HG03095 (cell line): ENCODE data around the gene ACTR5.
"Not testable (repeated sequence)": the region's sequence is repeated elsewhere in the genome, so short reads cannot be mapped to it uniquely, and the experiment has no call there.

Experiments
- ATAC-seq: cut with Tn5 transposase; IDR thresholded peaks from one replicate; pipeline ENCODE4 v1.9.1; 2021; ENCODE audit warnings: moderate library complexity; ENCODE audit not compliant: unreplicated experiment

The ACTR5 gene

DNA sequence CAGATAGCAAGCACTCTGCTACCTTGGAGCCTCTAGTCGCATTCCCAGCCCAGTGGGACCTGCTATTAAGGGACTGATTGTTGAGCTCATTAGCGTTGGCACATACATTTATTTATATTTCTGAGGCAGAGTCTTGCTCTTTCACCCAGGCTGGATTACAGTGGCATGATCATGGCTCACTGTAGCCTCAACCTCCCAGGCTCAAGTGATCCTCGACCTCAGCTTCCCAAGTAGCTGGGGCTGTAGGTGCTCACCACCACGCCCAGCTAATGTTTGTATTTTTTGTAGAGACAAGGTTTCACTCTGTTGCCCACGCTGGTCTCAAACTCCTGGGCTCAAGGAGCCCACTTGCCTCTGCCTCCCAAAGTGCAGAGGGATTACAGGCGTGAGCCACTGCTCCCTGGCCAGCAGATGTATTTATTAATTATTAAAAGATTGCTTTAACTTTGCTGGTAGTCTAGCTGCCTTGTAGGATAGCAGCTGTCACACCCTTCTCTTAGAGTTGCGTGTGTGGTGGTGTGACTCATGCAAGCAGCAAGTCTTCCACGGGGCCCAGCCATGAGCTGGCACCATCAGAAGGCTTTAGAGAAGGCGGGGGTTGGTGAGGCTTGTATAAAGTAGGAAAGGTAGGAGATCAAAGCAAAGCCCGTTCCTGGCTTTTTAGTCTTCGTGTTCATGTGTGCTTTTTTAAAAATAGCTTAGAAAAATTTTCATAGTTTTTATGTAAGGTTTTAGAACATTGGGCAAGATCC is 16.5 kb downstream of the ACTR5 start:
- ATAC-seq, result no peak

DNA sequence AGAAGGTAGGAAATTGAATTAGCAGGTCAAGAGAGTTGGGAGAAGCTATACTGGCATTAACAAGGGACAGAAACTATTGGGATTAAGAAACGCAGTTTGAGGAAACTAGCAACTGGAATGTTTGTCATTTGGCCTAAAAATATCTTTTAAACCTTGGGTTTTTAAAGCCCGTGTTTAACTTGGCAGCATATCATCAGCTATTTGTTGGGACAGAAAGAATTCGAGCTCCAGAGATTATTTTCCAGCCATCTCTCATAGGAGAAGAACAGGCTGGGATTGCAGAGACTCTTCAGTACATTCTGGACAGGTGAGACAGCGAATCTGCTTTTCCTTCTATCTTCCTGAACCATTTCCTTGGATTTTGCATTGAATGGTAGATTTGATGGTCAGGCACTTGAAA is 17.8 kb downstream of the ACTR5 start:
- no peak for ATAC-seq

DNA sequence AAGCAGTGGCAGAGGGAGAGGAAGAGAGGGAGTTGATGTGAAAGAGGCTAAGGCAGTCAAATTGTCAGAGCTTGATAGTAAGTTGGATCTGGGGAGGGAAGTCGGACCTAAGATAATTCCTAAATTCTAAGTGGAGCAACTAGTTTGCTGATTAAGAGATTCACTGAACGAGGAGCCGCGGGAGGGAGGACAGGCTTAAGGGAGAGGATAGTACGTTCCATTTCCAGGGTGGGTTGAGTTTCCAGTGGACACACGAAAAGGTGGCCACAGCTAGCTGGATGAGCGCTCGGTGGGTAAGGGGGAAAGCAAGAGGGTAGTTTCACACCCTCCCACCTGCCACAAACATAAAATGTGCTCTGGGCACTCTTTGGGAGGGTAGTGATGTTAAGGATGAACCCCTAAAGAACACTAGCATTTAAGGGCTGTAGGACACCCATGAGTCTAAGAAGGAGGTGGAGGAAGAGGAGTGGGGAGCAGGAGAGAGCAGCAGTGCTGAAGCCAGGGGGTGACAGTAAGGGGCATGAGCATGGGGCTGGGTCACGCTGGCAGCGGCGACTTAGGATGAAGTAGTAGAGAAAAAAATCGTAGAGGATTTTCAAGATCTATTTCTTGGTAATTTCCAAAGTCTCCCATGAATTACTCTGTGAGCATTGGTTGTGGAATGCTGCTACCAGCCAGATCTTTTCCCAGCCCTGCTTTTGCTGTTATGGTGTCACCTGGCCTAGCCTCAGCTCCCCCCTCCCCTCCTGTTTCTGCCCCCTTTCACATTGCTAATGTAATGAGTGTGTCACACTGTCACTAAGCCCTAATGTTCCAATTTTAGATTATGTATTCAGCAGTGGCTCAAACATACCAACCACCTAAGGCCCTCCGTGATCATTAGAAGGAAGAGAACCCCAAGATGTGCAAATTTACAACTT is 21.4 kb downstream of the ACTR5 start:
- ATAC-seq, result no peak

DNA sequence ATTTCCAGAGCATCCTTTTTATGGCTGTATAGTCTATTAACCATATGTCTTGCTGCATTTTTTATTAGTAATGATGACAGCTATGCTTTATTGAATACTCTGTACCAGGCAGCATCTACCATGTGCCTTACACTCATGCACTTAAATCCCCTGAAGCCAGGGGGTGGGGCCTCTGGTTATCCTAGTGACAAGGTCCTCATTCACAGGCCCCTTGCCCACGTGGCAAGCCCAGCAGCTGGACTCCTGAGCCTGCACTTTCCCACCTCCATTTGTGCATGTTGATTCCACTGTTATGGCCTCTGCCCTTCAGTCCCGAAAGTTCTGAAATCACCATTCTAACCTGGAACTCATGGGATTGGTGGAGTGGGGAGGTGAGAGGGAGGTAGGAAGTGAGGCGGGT is 22.3 kb downstream of the ACTR5 start:
- ATAC-seq, result no peak

DNA sequence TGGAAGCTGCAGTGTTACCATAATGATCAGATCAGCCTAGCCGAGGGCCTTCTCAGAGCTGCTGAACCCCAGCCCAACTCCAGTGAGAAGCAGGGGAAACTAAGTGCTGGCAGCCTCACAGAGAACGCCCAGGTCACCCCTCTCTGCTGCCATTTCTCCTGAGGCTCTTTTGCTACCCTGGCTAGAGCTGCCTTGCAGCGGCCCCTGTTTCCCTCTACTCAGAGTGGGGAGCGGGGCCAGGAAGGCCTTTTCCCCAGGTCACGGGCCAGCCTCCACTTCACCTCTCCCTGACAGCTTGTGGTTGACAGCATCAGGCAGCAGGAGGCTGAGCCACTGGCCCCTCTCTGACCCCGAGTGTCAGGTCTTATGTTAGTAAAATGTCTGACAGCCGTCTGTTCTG is 22.7 kb downstream of the ACTR5 start:
- no peak for ATAC-seq

DNA sequence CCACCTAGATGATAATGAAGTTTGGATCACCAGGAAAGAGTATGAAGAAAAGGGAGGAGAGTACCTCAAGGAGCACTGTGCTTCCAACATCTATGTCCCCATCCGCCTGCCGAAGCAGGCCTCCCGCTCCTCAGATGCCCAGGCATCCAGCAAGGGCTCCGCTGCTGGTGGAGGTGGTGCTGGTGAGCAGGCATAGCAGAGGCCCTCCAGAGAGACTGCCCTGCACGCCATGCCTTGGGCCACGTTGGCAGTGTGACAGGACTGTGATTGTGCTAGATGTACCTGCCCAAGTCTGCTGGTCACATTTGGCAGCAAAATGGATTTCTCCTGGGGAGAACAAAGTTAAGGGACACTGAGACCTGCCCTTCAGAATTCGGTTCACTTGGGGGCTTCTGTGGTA is 23.4 kb downstream of the ACTR5 start:
- no peak for ATAC-seq

DNA sequence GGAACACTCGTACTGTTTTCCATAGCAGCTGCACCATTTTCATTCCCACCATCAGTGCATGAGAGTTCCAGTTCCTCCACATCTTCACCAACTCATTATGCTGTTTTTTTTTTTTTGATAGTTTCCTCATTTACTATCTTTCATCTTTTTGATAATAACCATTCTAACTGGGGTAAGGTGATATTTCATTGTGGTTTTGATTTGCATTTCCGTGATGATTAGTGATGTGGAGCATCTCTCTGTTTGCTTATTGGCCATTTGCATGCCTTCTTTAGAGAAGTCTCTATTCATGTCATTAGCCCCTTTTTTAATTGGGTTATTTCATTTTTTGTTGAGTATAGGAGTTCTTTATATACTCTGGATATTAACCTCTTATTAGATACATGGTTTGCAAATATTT is 25.9 kb downstream of the ACTR5 start:
- no peak for ATAC-seq

DNA sequence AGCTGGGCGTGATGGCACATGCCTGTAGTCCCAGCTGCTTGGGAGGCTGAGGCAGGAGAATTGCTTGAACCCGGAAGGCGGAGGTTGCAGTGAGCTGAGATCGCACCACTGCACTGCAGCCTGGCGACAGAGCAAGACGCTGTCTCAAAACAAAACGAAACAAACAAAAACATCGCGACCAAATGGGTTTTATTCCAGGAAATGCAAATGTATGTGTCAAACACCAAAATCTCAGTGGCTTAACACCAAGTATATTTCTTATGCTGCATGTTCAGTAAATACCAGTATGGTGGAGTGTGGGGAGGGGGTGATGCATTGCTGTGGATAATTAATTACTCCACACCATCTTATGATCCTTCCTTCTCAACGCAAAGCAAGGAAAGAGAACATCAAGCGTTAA is 28.1 kb downstream of the ACTR5 start:
- no peak for ATAC-seq

DNA sequence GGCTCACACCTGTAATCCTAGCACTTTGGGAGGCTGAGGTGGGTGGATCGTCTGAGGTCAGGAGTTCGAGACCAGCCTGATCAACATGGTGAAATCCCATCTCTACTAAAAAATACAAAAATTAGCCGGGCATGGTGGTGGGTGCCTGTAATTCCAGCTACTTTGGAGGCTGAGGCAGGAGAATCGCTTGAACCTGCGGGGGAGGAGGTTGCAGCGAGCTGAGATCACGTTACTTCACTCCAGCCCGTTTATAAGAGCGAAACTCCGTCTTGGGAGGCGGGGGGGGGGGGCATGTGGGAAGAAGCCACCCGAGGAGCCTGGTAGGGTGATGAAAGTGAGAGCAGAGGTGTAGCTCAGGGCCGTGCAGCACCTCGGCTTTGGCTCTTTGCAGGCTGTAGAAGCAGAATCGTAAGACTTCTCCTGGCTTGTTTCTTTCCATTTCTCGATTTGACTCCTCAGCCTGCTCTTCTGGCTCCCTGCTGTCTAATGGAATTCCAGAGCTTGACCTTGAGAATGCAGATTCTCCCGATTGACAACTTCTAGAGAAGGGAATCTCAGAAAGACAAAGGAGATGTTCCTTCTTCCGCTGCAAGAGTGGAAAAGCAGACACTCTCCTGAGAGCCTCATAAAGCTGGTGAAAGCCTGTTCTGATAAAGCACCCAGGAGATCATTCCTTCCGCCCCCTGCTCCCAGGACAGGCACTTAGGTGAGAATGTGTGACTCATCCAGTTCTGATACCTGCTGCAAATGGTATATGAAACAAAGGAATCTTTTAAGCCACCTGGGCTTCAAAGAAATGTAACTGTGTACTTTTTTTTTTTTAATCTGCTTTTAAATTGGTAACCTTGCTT is 31.2 kb downstream of the ACTR5 start:
- no peak for ATAC-seq

DNA sequence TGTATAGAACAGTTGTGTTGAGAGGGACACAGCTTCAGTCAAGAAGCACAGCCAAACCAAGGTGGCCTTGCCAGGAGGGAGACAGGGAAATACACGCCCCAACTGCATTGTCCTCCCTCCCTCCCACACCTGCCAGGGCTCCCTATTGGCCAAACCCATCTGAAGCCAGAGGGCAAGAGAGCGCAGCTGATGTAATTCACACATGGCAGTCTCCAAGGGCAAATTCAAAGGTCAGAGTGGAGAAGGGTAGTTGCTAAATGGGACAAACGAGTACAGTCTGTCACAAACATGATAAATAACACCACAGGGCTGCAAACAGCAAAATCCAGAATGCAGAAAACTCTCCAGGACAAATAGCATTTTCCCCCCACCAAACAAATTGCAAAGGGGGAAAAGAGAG is 34.0 kb downstream of the ACTR5 start:
- no peak for ATAC-seq

DNA sequence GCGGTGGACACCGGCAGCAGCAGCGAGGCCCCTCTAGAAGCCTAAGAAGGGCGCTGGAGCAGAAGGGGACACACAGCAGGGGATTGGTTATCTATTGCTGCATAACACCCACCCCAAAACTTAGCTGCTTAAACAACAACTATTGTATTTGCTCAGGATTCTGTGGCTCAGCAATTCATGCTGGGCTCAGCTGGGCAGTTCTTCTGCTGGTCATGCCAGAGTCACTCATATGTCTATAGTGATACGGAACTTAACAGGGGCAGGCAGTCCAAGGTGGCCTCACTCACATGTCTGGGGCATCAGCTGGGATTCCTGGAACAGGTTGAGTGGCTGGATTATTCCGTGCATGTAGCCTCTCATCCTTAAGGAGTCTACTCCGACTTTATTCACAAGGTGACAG is 39.6 kb downstream of the ACTR5 start:
- ATAC-seq, result no peak

DNA sequence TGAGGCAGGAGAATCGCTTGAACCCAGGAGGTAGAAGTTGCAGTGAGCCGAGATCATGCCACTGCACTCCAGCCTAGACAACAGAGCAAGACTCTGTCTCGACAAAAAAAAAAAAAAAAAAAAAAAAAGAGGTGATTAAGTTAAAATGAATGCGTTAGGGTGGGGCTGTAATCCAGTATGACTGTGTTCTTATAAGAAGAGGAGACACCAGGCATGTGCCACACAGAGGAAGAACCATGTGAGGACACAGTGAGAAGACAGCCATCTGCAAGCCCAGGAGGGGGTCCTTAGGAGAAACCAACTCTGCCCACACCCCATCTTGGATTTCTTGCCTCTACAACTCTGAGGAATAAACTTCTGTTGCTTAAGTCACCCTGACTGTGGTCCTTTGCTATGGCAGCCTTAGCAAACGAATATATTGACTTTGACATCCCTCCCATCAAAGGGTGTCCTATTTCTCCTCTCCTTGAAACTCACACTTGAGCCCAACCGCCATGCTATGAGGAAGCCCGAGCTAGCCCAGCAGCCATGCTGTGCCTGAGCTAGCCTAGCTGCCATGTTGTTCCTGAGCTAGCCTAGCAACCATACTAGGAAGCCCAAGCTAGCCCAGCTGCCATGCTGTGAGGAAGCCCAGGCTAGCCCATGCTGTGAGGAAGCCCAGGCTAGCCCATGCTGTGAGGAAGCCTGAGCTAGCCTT is 41.4 kb downstream of the ACTR5 start:
- no peak for ATAC-seq

DNA sequence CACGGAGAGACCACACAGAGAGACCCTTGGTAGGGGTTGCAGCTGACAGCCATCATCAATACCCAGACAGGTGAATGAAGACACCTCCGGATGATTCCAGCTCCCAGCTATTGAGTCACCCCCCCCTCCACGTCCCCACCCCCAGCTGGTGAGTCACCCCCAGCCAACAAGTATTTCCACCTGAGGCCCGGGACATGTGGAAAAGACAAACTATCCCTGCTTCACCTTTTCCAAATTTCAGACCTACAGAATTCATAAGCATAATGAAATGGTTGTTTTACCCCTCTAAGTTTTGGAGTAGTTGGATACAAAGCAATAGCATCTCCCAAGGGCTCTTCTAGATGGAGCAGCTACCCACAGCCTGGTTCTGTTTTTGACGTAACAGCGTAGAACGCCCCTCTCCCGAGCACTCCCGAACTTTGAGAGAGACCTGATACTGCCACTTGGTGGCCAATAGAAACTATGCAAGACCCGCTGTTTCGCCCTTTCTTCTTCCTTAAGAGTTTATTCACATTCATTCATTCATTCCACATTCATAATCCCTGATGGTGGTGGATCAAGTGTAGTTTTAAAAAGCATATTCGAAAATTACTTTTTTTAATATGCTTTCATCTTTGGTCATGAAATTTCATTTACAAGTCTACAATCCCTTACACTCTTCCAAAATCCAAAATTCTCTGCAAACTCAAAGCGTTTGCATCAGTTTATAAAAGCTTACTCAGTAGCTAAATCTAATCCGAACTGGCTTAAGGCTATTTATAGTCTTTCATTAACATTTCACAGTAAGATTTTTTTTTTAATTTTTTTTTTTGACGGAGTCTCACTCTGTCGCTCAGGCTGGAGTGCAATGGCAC is 42.2 kb downstream of the ACTR5 start:
- no peak for ATAC-seq

DNA sequence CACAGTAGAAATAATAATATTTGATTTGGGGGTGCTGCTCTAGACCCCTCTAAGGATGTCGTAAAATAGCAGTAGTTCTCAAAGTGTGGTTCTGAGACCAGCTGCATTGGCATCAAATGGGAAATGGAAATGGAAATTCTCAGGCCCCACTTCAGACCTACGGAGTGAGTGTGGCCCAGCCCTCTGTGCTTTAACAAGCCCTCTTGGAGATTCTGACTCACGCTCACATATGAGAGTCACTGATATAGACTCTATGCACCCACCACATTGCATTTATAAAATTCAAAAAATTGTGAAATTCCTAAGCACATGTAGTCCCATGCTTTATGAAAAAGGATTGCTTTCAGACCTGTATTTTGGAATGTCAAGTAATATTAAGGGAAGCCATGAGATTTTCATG is 43.0 kb downstream of the ACTR5 start:
- no peak for ATAC-seq

DNA sequence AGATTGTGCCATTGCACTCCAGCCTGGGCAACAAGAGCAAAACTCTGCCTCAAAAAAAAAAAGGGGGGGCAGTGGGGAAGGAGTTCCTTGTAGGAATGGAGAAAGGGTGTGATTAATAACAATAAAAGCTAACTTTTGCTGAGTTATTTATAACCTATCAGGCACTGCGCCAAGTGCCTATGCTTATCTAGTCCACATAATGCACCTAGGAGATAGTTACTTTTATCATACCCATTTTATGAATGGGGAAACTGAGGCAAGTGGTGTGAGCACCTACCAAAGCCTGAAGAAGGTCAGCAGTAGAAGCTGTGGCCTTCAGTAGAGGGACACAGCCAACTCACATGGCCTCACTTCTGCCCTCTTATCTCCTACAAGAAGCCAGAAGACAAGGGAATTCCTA is 43.7 kb downstream of the ACTR5 start:
- no peak for ATAC-seq

DNA sequence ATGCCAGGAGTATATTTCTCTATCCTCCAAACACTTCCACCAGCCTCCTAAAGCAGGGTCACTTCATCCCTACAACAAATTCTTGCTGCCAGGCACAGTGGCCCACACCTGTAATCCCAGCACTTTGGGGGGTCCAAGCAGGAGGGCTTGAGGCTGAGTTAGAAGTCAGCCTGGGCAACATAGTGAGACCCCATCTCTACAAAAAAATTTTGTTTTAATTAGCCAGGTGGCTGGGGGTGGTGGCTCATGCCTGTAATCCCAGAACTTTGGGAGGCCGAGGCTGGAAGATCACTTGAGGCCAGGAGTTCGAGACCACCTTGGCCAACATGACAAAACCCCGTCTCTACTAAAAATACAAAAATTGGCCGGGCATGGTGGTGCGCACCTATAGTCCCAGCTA is 45.8 kb downstream of the ACTR5 start:
- not testable (repeated sequence) for ATAC-seq

DNA sequence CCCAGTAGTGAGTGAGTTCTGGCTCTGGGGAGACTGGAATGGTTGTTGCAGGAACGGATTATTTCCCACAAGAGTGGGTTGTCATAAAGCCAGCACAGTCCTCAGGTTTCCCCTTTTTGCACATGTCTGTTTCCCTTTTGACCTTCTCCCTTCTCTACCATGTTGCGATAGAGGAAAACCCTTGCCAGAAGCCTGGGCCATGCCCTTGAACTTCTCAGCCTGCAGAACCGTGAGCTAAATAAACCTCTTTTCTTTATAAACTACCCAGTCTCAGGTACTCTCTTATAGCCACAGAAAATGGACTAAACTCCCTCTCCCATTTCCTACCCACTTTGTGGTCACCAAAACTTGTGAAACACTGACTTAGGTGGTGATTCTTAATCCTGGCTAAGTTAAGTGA is 50.0 kb downstream of the ACTR5 start:
- ATAC-seq, result no peak

DNA sequence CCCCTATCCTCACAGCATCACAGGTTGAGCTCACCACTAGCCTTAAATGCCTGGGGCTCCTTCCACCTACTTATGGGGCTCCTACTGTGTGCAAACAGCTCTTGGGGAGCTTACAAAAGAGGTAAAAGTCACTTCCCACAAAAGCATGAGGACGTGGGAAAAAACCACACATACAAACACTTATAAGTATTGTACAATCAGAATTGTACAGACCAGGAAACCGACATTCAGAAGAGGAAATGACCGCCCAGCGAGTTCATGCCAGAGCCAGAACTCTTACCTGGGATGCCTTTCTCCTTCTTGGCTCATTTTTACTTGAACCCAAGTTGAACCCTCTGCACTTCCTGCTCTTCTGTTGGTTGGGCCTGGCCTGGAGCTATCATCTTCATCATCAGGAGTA is 50.9 kb downstream of the ACTR5 start:
- no peak for ATAC-seq

DNA sequence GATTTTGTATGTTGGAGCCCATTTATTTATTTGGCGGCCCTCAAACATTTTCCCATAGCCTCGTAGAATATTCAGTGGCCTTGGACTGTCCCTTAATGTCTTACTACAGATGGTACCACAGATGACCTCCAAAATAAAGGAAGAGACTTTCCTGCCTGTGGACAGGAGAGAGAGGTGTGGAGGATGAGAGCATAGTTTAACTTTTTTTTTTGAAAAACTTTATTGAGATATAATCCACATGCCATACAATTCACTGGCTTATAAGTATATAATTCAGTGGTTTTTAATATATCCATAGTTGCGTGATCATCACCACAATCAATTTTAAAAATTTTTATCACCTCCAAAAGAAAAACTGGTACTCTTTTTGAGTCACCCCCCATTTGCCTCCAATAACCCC is 52.6 kb downstream of the ACTR5 start:
- ATAC-seq, result no peak

DNA sequence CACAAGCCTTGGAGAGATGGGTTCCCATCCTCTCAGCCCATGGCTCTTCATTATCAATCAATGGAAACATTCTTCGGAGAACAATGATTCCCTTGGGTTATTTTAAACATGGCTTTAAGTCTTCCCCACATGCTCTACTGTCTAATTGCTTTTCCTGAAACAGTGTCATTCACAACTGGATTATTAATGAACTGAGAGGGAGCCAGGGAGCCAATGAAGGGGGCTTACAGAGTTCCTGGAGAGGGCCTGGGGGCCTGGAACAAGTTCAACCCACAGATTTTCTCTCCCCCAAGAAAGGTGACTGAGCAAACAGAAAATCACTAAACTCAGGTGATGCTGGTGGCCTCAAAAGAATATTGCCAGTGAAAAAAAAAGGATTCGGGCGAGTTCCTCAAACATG is 56.0 kb downstream of the ACTR5 start:
- no peak for ATAC-seq
